Lower leg skin (tissue), 4 donors: Measurements from ENCODE around the gene MYH4. TPM values are rescaled to one million over a fixed set of nuclear protein-coding genes. Genes with fewer than 3 reads are reported as not detected.

Experiments used
- DNase-seq, 2 donors: peaks; one replicate each; pipeline ENCODE4 v3.0.0-alpha.2; 2019; ENCODE audit warnings: low spot score in 2 of 2
- H3K4me3 ChIP-seq: fragments of 200-600 bp; sonication (generic); 2 replicates; pipeline ENCODE4 v1.5.1; 2017; ENCODE audit warnings: mild to moderate bottlenecking, low read depth; ENCODE audit not compliant: poor library complexity, severe bottlenecking
- POLR2A ChIP-seq, 2 donors: fragments of 450-650 bp; IDR thresholded peaks; one replicate each; pipeline ENCODE4 v1.6.1; 2016 to 2017; ENCODE audit warnings: antibody characterized with exemption in 2 of 2, mild to moderate bottlenecking in 1 of 2, moderate library complexity in 1 of 2
- WGBS, 2 donors: methylation state at CpG; one replicate each; pipeline ENCODE4 v1.1.5; 2018; 5-methylcytosine and 5-hydroxymethylcytosine counted together
- intact Hi-C: fragments of 100-400 bp; cut with DNase I; formaldehyde crosslinking; loops from one replicate; pipeline ENCODE4 v1.15.0; 2023; ENCODE audit warnings: low total_unique reads
- total RNA-seq, 4 donors: library from RNA; depleted of rRNA; stranded (reverse); fragments of >200 nt; gene quantifications; one replicate each; pipeline ENCODE4 v1.1.0, GENCODE V29; 2016
- TF ChIP-seq, protein P1 (sequence below), 3 donors: fragments of 450-650 bp; IDR thresholded peaks; one replicate each; pipeline ENCODE4 v1.5.1; 2016; ENCODE audit warnings: antibody characterized with exemption in 3 of 3, mild to moderate bottlenecking in 3 of 3, moderate library complexity in 2 of 3

MYH4 gene
- total RNA-seq, 4 donors from 2014 or later, result not detected

- WGBS, 2 donors, result 67 to 69% methylated on average over 7 of the region's 7 CpGs
Measured at GRCh38 chr17:10447026-10447931, 22.1 kb downstream of the MYH4 start.

DNA sequence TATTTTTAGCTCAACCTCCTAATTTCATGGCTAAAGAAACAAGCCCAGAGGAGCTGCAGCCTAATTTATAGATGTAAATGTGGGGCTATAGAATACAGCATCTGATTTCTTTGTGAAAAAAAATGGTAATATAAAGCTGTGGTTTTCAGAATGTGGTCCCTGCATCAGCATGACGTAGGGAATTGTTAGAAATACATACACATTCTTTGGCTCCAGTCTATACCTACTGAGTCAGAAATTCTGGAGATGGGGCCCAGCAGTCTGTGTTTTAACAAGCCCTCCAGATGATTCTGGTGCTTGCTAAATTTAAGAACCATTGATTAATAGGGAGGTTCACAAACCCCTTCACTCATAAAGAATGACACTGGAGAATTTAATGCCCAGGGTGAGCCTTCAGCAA lies 29.5 kb downstream of the MYH4 start:
- H3K4me3 ChIP-seq, result no peak overlapping the region
- WGBS, 2 donors, result 52 to 62% methylated on average over 1 of the region's 1 CpG
- intact Hi-C loops, result no loop called here
- TF ChIP-seq, protein P1, sequence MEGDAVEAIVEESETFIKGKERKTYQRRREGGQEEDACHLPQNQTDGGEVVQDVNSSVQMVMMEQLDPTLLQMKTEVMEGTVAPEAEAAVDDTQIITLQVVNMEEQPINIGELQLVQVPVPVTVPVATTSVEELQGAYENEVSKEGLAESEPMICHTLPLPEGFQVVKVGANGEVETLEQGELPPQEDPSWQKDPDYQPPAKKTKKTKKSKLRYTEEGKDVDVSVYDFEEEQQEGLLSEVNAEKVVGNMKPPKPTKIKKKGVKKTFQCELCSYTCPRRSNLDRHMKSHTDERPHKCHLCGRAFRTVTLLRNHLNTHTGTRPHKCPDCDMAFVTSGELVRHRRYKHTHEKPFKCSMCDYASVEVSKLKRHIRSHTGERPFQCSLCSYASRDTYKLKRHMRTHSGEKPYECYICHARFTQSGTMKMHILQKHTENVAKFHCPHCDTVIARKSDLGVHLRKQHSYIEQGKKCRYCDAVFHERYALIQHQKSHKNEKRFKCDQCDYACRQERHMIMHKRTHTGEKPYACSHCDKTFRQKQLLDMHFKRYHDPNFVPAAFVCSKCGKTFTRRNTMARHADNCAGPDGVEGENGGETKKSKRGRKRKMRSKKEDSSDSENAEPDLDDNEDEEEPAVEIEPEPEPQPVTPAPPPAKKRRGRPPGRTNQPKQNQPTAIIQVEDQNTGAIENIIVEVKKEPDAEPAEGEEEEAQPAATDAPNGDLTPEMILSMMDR (IDR thresholded peaks at IDR 0.05), result no peak
- TF ChIP-seq POLR2A (IDR thresholded peaks at IDR 0.05), result no peak
- DNase-seq, result no peak

More at GRCh38 chr17:10447026-10447931, 22.1 kb downstream of the MYH4 start:
- no peak for TF ChIP-seq POLR2A (IDR thresholded peaks at IDR 0.05)
- TF ChIP-seq, protein P1 (IDR thresholded peaks at IDR 0.05), result no peak
- intact Hi-C loops, result no loop called here
- no peak overlapping the region for H3K4me3 ChIP-seq
- no peak for DNase-seq

DNA sequence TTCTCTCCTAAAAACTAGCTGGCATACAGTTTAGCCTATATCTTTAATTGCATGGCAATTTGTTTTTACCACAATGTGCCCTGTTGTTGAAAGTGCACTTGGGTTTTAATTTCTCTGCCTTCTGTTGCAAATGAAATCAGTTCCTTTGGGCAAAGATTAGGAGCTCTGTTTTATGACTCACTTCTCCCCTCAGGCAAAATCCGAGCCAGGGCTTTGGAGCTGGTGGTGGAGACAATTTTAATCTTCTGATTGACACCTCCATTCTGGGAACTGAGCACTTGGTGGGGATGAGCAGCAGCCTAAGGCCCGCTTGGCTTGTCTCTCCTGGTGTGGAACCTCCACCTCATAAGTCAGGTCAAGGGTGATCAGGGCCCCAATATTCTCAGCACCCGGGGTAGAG lies 34.3 kb downstream of the MYH4 start:
- TF ChIP-seq POLR2A (IDR thresholded peaks at IDR 0.05), result no peak
- TF ChIP-seq, protein P1 (IDR thresholded peaks at IDR 0.05), result no peak
- WGBS, 2 donors, result 57 to 64% methylated on average over 3 of the region's 3 CpGs
- intact Hi-C loops, result no loop called here
- no peak for DNase-seq
- no peak overlapping the region for H3K4me3 ChIP-seq

GRCh38 chr17:10429421-10430045 lies 39.8 kb downstream of the MYH4 start:
- intact Hi-C loops, result no loop called here
- no peak overlapping the region for H3K4me3 ChIP-seq
- TF ChIP-seq POLR2A (IDR thresholded peaks at IDR 0.05), result no peak
- TF ChIP-seq, protein P1 (IDR thresholded peaks at IDR 0.05), result no peak
- DNase-seq, result no peak
- 64 to 72% methylated on average over 2 of the region's 2 CpGs for WGBS, 2 donors

DNA sequence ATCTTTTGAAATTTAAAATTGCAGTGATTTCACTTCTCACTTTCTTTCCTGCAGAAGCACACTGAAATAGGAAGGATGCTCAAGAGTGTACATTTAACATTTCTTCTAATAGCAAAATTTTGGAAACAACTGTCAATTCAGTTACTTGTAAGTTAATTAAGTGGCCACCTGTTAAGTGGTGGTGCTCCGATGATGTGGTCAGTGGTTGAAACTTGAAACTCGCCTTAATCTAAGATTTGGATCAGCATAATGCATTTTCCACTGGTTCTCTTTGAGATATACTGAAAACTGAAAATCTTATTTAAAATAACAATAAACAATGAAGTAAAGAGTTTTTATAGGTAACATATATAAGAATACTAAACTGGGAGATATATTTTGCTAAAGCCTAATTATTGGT lies 40.6 kb downstream of the MYH4 start:
- intact Hi-C loops, result no loop called here
- DNase-seq, result no peak
- no peak overlapping the region for H3K4me3 ChIP-seq
- WGBS, 2 donors, result 86 to 93% methylated on average over 2 of the region's 2 CpGs
- no peak for TF ChIP-seq POLR2A (IDR thresholded peaks at IDR 0.05)
- TF ChIP-seq, protein P1 (IDR thresholded peaks at IDR 0.05), result no peak
